DLD1 (cell line): Measurements from ENCODE around the gene HLTF.
"Not testable (repeated sequence)": the region's sequence is repeated elsewhere in the genome, so short reads cannot be mapped to it uniquely, and the experiment has no call there.

Experiments used
- in situ Hi-C: cut with HindIII; loops from 2 replicates; pipeline ENCODE4 v1.10.0; 2017; ENCODE audit warnings: low sequenced_read_pairs

Gene HLTF

DNA sequence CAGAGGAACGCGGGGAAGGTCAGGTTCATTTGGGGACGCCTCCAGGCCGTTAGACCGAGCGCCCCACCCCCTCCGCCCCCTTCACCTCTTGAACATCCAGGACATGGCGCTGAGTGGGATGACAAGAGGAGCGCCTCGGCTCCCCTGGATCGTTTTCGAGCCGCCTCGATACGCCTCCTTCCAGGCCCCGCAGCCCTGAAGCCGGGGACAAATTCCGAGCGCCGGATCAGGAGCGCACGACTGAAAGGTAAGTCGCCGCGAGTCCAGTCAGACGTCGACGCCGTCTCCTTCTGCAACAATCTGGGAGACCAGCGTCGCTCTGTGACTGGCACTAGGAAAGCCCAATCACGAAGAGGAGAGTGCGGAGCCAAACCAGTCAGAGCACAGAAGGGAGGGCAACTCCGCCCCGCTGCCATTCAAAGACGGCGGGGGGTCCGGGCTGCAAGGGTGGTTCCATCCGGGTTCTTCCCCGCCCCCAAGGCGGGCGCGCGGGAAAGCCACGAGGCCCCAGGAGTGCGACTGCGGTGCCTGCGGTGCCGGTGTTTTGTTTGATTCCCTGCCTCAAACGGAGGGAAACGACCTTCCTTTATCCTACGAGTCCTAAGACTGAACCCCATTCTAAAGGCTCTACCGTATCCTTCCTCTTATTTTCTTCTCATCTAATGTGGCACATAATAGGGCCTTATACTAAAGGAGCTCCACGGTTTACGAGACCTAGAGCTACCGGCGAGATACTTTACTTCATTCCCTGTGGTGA is at the start of gene HLTF:
Gene HLTF, minus strand, starts transcription at position 302 of the 757 bp plus-strand sequence. Its CDS starts 197 bp downstream, at position 105.
- in situ Hi-C loops, result no loop called here

- in situ Hi-C loops, result loop anchor here (10.0 kb wide), 1 partner anchor 150 kb away; no protein-coding TSS in a partner anchor
These were observed 48.2 kb upstream of the HLTF start for GRCh38 chr3:149134575-149134974.

GRCh38 chr3:149131589-149131988 is 45.3 kb upstream of the HLTF start:
- in situ Hi-C loops, result loop anchor here (10.0 kb wide), 1 partner anchor 153 kb away; no protein-coding TSS in a partner anchor

DNA sequence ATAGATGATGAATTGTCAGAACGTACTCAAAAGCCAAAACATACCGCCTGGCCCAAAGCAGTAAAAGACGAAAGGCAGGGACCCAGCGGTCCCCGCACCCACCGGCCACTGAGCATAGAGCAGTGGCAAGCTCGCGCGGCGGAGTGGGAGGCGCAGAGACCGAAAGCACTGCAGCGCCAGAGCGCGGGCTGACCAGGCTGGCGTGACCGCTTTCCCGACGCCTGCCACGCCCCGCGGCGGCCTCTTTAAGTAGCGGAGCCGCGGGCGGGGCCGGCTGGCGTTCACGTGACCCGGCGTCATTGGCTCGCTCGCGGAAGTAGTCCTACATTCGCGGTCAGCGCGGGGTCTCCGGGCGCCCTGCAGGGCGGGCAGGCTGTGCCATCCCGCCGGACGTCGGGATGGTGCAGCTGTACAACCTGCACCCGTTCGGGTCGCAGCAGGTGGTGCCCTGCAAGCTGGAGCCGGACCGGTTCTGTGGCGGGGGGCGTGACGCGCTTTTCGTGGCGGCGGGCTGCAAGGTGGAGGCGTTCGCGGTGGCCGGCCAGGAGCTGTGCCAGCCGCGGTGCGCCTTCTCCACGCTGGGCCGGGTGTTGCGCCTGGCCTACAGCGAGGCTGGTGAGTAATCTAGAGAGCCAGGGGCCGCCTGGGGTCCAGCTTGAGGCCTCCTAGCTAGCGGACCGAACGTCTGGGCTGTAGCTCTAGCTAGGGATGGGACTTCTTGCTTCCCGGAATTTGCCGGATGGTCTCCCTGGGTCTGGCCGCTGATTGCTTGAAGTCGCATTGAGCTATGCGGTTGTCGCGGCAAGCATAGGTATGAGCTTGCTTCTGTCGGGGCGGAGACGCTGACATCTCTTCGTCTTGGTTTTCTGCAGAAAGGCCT is 43.2 kb upstream of the HLTF start, which contains the start of gene HPS3:
Gene HPS3, plus strand, starts transcription at position 313 of the 880 bp plus-strand sequence. Its CDS starts 86 bp downstream, at position 399.
- in situ Hi-C loops, result loop anchor here (10.0 kb wide), 1 partner anchor 155 kb away; no protein-coding TSS in a partner anchor

DNA sequence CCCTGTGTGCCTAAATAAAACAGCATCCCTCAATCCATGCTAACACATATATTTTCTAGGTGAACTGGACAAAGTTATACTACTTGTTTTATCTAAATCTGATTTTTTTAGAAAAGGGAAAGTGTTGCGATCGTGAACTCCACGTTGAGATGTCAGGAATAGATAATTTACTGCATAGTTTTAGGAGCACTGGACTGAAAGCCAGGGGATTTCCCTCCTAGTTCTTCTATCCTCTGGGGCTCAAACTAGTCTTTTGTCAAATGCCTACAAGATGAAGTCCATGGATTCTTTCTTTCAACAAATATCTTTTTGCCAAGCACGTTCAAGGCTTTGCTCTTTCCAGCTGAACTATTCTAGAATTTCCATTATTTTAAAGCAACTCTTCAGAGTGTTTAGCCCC is 42.5 kb upstream of the HLTF start:
- in situ Hi-C loops, result no loop called here

DNA sequence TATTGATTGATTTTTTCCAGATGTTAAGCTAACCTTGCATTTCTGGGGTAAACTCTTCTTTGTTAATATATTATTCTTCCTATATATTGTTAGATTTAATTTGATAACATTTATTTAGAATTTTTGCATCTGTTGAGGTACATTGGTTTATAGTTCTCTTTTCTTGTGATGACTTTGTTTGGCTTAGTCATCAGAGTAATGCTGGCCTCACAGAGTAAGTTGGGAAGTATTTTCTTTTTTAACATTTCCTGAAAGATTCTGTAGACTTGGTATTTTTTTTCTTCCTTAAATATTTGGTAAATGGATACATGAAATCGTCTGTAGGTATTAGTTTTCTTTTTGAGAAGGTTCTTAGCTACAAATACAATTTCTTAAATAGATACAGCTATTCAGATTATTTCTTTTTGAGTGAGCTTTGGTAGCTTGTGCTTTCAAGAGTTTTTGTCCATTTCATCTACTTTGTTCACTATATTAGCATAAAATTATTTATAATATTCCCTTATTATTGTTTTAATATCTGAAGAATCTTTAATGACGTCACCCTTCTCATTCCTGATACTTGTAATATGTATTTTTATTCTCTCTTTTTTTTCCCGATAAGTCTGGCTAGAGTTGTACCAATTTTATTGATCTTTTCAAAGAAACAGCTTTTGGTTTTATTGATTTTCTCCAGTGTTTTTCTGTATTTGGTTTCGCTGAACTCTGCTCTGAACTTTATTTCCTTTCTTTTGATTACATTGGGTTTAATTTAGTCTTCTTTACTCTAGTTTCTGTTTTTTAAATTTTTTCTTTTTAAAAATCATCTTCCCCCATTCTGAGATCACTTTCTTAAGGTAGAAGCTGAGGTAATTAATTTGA is 36.6 kb upstream of the HLTF start:
- in situ Hi-C loops, result no loop called here

DNA sequence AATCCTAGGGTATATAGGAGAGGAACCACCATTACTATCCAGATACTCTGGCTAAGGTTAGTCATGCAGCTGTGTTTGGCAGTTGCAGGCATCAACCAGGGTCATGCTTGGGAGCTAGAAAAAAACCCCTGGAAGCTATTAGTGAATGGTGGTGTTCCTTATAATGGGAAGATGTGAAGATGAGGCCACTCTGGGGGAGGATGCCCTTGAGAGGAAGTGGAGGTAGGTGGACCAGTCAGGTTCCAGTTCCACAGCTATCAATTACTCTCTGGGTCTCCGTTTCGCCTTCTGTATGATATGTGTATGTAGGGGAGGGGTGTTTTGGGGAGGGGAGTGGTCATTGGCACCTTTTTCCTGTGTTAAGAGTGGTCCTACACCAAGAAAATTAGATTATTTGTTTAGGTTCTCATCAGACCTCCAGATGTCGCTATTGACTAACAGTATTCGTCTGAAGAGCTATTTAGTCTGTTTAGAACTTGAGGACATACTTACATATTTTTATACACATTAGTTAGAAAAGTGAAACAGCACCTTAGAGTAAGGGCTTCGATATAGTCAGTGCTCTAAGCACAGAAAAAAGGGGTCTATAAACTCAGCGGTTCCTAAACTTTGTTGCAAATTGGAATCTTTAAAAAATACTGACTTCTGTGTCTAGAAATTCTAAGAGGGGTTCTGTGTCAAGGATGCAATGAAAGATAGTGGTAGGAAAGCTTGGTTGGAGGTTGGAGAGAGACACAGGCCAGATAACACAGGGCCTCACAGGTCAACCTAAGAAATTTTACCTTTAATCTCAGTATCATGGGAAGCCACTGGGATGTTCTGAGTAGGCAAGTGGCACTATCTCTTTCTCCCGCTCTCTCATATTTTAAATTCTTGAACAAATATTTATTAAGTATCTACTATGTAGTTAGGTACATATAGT is 34.0 kb upstream of the HLTF start:
- in situ Hi-C loops, result no loop called here

DNA sequence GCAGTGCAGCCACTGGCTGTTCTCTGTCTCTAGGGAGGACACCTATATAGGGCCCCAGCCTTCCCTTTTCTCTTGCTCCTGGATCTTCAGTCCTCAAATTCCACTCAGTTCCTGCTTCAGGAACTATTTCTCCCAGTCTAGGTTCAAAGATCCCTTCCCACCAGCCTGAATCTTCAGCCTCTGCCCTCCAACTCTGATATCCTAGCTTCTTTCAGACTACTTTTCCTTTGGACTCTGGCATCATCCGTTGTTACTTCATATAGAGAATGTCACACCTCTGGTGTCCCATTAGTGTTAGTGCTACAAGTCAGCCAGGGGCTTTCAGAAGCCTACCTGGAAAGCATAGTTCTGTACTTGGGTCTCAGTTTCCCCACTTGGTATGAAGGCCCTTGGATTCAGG is 33.1 kb upstream of the HLTF start:
- in situ Hi-C loops, result no loop called here

DNA sequence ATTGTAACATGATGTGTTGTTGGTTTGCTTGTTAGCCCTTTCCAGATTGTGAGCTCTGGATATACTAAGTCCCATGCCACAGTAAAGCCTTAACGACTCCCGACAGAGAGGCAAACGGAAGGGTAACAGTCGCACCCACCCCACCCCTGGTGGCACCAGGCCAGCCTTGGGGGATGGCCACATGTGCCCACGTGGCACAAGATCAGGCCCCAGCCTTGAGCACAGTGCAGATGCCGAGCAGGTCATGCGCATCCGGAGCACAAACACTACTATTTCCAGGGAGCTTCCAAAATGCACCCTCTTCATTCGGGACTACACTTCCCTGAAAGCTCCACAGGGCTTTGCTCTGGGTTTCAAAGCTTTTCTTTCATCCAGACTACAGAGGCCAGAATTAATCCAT is 32.4 kb upstream of the HLTF start:
- in situ Hi-C loops, result no loop called here

DNA sequence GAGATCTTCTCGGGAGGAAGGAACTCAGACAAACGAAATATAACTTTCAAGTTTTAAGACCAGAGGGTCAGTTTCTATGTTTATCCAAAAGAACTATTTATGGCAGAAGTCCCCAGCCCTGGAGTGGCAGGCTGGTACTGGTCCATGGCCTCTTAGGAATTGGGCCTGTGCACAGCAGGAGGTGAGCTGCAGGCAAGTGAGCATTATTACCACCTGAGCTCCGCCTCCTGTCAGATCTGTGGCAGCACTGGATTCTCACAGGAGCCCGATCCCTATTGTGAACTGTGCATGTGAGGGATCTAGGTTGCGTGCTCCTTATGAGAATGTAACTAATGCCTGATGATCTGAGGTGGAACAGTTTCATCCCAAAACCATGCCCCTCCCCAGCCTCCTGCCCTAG is 28.8 kb upstream of the HLTF start:
- in situ Hi-C loops, result no loop called here

DNA sequence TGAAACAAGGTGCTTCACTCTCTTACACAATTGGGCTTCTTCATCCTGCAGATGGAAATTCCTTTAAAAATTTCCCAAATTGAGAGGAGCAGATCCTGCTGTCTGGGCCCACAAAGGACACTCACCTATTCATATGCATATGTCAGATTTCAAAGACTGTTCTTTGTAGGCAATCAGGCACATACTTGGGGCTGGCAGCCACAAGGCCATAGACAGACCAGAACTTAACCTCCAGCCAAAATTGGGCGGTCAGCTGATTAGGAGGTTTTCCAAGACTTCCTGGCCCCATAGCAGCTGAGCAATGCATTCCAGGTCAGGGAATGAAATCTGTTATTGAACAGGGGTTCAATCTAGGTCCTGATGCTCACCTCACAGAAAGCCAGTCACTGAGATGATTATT is 28.1 kb upstream of the HLTF start:
- in situ Hi-C loops, result no loop called here

DNA sequence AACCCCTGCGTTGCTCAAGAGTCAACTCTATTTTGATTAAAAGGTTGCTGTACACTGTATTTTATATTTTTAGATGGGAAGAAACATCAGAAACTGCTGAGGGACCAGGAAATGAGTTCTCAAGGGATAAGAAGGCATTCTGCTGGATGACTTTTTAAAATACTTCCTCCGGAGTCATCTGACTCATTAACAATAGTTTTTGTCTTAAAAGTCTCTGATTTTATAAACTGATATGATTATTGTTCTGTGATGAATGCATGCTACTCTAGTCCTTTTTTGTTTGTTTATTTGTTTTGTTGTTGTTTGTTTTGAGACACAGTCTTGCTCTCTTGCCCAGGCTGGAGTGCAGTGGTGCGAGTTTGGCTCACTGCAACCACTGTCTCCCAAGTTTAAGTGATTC is 18.2 kb upstream of the HLTF start:
- in situ Hi-C loops, result no loop called here

GRCh38 chr3:149101641-149102040 is 15.3 kb upstream of the HLTF start:
- in situ Hi-C loops, result no loop called here

GRCh38 chr3:149101154-149101553 is 14.8 kb upstream of the HLTF start:
- in situ Hi-C loops, result no loop called here

DNA sequence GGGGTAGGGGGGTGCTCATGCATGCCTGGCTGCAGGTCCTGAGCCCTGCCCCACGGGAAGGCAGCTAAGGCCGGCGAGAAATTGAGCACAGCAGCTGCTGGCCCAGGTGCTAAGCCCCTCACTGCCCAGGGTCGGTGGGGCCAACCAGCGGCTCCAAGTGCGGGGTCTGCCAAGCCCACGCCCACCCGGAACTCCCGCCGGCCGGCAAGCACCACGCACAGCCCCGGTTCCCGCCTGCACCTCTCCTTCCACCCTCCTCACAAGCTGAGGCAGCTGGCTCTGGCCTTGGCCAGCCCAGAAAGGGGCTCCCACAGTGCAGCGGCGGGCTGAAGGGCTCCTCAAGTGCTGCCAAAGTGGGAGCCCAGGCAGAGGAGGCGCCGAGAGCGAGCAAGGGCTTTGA is 11.7 kb upstream of the HLTF start:
- in situ Hi-C loops, result not testable (repeated sequence)

DNA sequence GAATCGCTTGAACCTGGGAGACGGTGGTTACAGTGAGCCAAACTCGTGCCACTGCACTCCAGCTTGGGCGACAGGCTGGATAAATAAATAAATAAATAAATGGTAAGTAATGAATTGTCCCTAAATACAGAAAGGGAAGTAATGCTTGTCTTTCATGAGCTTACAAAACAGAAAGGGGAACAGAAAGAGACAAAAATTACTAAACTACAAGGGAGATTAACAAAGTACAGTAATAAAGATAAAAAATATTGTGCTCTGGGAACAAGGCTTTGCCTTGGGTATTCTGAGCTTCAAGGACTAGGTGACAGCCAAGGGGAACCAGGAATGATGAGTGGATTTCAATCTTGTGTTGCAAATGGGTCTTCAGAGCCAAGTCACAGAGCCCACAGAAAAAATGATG is 9.2 kb upstream of the HLTF start:
- in situ Hi-C loops, result no loop called here

DNA sequence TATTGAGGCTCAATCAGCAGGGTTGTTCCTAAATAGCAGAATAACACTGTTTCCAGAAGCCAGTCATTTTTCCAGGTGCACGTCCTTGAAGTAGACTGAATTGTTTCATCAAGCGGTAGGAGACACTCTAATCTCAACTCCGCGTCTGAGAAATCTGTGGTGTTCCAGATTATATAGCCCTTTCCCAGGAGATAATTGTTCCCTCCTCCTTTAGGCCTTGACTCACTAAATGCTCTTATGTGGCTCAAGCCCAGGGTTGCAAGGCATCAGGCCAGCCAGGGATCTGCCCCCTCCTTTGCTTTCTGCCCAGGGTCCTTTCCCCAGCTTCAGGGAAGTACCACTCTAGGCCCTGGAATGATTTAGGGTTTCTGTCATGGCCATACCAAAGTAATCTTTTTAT is 5.7 kb upstream of the HLTF start:
- in situ Hi-C loops, result no loop called here

DNA sequence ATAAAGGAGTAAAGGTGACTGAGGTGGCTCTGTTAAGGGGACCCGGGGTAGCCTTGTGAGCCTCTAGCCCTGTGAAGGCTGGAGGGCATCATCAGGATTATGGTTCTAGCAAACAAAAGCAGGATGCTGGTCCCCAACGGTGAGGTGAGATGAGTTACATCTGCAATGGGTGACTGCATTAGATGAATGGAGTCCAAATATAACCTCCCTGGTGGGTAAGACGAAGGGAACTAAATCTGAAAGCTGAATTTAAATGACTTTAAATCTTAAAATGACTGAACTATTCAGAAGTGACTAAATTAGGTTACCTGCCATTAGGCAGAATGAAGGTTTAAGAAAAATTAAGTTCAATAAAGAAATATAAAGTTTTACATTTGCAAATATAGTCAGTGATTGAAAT is 4.6 kb upstream of the HLTF start:
- in situ Hi-C loops, result no loop called here

DNA sequence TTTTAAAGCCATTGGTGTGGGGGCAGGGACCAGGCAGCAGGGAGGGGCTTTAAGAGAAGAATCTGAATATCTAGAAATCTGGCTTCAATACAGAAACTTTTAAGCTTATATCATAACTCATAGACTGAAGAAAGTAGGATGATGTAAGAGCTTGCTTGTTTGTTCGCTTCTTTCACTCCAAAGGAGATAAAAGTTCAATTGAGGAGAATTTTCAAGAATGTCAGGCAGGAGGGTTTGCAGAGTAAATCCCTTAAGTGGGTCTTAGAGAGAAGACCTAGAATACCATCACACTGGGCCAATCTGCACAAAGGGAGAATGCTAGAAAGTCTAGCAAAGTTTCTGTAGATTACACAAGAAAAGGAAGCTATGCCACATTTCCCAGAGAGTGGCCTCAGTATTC is 4.1 kb upstream of the HLTF start:
- in situ Hi-C loops, result no loop called here

DNA sequence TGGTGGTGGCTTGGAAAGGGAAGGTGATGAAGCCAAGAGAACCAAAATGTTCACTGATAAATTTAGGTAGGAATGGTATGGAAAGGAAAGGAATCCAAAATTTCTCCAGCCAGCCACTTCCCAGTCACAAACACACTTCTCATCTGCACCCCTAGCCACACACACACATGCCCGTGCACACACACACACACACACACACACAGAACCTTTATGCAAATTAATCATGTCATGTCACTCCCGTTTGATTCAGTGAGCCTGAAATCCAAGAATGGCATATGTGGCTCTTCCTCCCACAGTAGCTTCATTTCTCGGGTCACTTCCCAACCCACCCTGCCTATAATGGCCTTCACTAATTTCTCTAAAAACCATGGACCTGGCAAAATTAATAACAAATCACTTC is 3.1 kb upstream of the HLTF start:
- in situ Hi-C loops, result no loop called here
